ENCODE results near the gene TSPYL4.

Gene TSPYL4

GRCh38 chr6:116267836-116268588, 14.1 kb upstream of the TSPYL4 start:
- Histone ChIP-seq H3F3A (ENCODE audit: low read depth) (peaks cover 3% of the 10 kb centered on the region; the same call in 1 of the 2 replicates), H3K4me2 (ENCODE audit: low read depth, low read length, poor library complexity, severe bottlenecking) (no peak overlapping the region), H3K9me3 (ENCODE audit: insufficient read depth, low read depth, low read length) (peaks cover 11% of the 10 kb centered on the region; the same call in 1 of the 2 replicates), H3K9ac (ENCODE audit: low read depth, low read length, poor library complexity, severe bottlenecking) (no peak overlapping the region), H3K4me3 (ENCODE audit: low read length, poor library complexity, severe bottlenecking) (no peak overlapping the region), H3K36me3 (ENCODE audit: insufficient read depth, low read length) (no peaks in the 10 kb centered on the region; the same call in 1 of the 2 replicates), H4K20me1 (ENCODE audit: insufficient read depth, low read length, poor library complexity, severe bottlenecking) (peaks cover 4% of the 10 kb centered on the region), H3K79me2 (ENCODE audit: insufficient read depth, low read length) (no peaks in the 10 kb centered on the region), H3K9me2 (replicated peaks; ENCODE audit: low read depth, low read length) (no peaks in the 10 kb centered on the region), H3K27me3 (ENCODE audit: insufficient read depth, low read length, poor library complexity, severe bottlenecking) (no peaks in the 10 kb centered on the region), H3K4me1 (ENCODE audit: insufficient read depth, low read length, poor library complexity, severe bottlenecking) (peaks cover 21% of the 10 kb centered on the region), H2AFZ (ENCODE audit: low read length) (no peak overlapping the region)
- TF ChIP-seq CTCF (conservative IDR thresholded peaks at IDR 0.05; ENCODE audit: low read length) (no peak), EZH2phosphoT487 (IDR thresholded peaks at IDR 0.05; ENCODE audit: borderline replicate concordance) (no peak)

GRCh38 chr6:116266803-116267202, 12.9 kb upstream of the TSPYL4 start:
- H3K9me3 ChIP-seq (ENCODE audit: insufficient read depth, low read depth, low read length): peaks cover 11% of the 10 kb centered on the region; the same call in 1 of the 2 replicates
- H3F3A ChIP-seq (ENCODE audit: low read depth): no peaks in the 10 kb centered on the region
- no peaks in the 10 kb centered on the region for H3K79me2 ChIP-seq (ENCODE audit: insufficient read depth, low read length)

GRCh38 chr6:116265041-116265829, 11.4 kb upstream of the TSPYL4 start:
- no peaks in the 10 kb centered on the region for H3K9me2 ChIP-seq (replicated peaks; ENCODE audit: low read depth, low read length)
- no peaks in the 10 kb centered on the region for H3K79me2 ChIP-seq (ENCODE audit: insufficient read depth, low read length)
- no peak overlapping the region for H3K9ac ChIP-seq (ENCODE audit: low read depth, low read length, poor library complexity, severe bottlenecking)
- no peaks in the 10 kb centered on the region for H3K36me3 ChIP-seq (ENCODE audit: insufficient read depth, low read length)
- H4K20me1 ChIP-seq (ENCODE audit: insufficient read depth, low read length, poor library complexity, severe bottlenecking): no peaks in the 10 kb centered on the region
- no peaks in the 10 kb centered on the region for H3K27me3 ChIP-seq (ENCODE audit: insufficient read depth, low read length, poor library complexity, severe bottlenecking)
- no peaks in the 10 kb centered on the region for H3F3A ChIP-seq (ENCODE audit: low read depth)
- no peak overlapping the region for H3K4me3 ChIP-seq (ENCODE audit: low read length, poor library complexity, severe bottlenecking)
- peaks cover 11% of the 10 kb centered on the region; the same call in 1 of the 2 replicates for H3K9me3 ChIP-seq (ENCODE audit: insufficient read depth, low read depth, low read length)
- peak overlapping the region; percentile 6 for H3K4me2 ChIP-seq (ENCODE audit: low read depth, low read length, poor library complexity, severe bottlenecking)
- H3K4me1 ChIP-seq (ENCODE audit: insufficient read depth, low read length, poor library complexity, severe bottlenecking): peaks cover 10% of the 10 kb centered on the region
- TF ChIP-seq EZH2phosphoT487 (IDR thresholded peaks at IDR 0.05; ENCODE audit: borderline replicate concordance): no peak
- no peak for TF ChIP-seq CTCF (conservative IDR thresholded peaks at IDR 0.05; ENCODE audit: low read length)
- no peak overlapping the region for H2AFZ ChIP-seq (ENCODE audit: low read length)

More at GRCh38 chr6:116266803-116267202, 12.9 kb upstream of the TSPYL4 start:
- H2AFZ ChIP-seq (ENCODE audit: low read length): no peak overlapping the region
- no peaks in the 10 kb centered on the region for H3K27me3 ChIP-seq (ENCODE audit: insufficient read depth, low read length, poor library complexity, severe bottlenecking)
- H3K9ac ChIP-seq (ENCODE audit: low read depth, low read length, poor library complexity, severe bottlenecking): no peak overlapping the region
- no peaks in the 10 kb centered on the region for H3K9me2 ChIP-seq (replicated peaks; ENCODE audit: low read depth, low read length)
- TF ChIP-seq CTCF (conservative IDR thresholded peaks at IDR 0.05; ENCODE audit: low read length): no peak
- no peak for TF ChIP-seq EZH2phosphoT487 (IDR thresholded peaks at IDR 0.05; ENCODE audit: borderline replicate concordance)
- peaks cover 10% of the 10 kb centered on the region for H3K4me1 ChIP-seq (ENCODE audit: insufficient read depth, low read length, poor library complexity, severe bottlenecking)
- H3K4me2 ChIP-seq (ENCODE audit: low read depth, low read length, poor library complexity, severe bottlenecking): no peak overlapping the region
- no peak overlapping the region for H3K4me3 ChIP-seq (ENCODE audit: low read length, poor library complexity, severe bottlenecking)
- no peaks in the 10 kb centered on the region; the same call in 1 of the 2 replicates for H3K36me3 ChIP-seq (ENCODE audit: insufficient read depth, low read length)
- no peaks in the 10 kb centered on the region for H4K20me1 ChIP-seq (ENCODE audit: insufficient read depth, low read length, poor library complexity, severe bottlenecking)

Data from Loucy (cell line).